SU-DHL-6 (cell line): ENCODE measurements around the gene SLC5A5.

Source experiments
- H2AFZ ChIP-seq: fragments of 200-600 bp; sonication (generic); 2 replicates; pipeline ENCODE4 v1.6.1; 2014; ENCODE audit warnings: low read depth, mild to moderate bottlenecking, moderate library complexity, mixed read lengths, antibody characterized with exemption, low read length; ENCODE audit not compliant: severe bottlenecking
- H3F3A ChIP-seq: fragments of 200-600 bp; shearing (Covaris generic); 2 replicates; pipeline ENCODE4 v1.6.0; 2016; ENCODE audit warnings: antibody characterized with exemption, mild to moderate bottlenecking; ENCODE audit not compliant: insufficient read depth
- H3K27ac ChIP-seq: fragments of 200-600 bp; sonication (generic); 2 replicates; pipeline ENCODE4 v1.5.1; 2016; ENCODE audit warnings: low read depth, mild to moderate bottlenecking, low read length, moderate library complexity, mixed read lengths
- H3K27me3 ChIP-seq: fragments of 200-600 bp; sonication (generic), shearing (Covaris generic); 2 replicates; pipeline ENCODE4 v1.6.0; 2014; ENCODE audit warnings: mild to moderate bottlenecking, low read length
- H3K36me3 ChIP-seq: fragments of 200-600 bp; sonication (generic); 2 replicates; pipeline ENCODE4 v1.6.1; 2014; ENCODE audit warnings: mild to moderate bottlenecking, low read length, mixed read lengths
- H3K4me2 ChIP-seq: fragments of 300-600, 200-600 bp; shearing (Covaris generic), sonication (generic); 2 replicates; pipeline ENCODE4 v1.6.0; 2014; ENCODE audit warnings: low read length, low read depth, mild to moderate bottlenecking; ENCODE audit not compliant: poor library complexity, severe bottlenecking
- H3K4me3 ChIP-seq: fragments of 200-600 bp; sonication (generic); 2 replicates; pipeline ENCODE4 v1.5.1; 2014; ENCODE audit warnings: antibody characterized with exemption, low read length, mild to moderate bottlenecking, mixed read lengths; ENCODE audit not compliant: insufficient read depth, poor library complexity, severe bottlenecking
- H3K79me2 ChIP-seq: fragments of 200-600 bp; sonication (generic); 2 replicates; pipeline ENCODE4 v1.6.1; 2014; ENCODE audit warnings: mild to moderate bottlenecking, low read length, moderate library complexity; ENCODE audit not compliant: insufficient read depth
- H3K9ac ChIP-seq: fragments of 200-600 bp; sonication (generic); 2 replicates; pipeline ENCODE4 v1.7.0; 2014; ENCODE audit warnings: mild to moderate bottlenecking, low read length
- H3K9me2 ChIP-seq: fragments of 200-600 bp; sonication (generic); replicated peaks from 2 replicates; pipeline ENCODE4 v1.6.1; 2014; ENCODE audit warnings: low read length; ENCODE audit not compliant: insufficient read depth
- H3K9me3 ChIP-seq: fragments of 200-600 bp; sonication (generic); 2 replicates; pipeline ENCODE4 v1.6.1; 2014; ENCODE audit warnings: low read length, mixed read lengths; ENCODE audit not compliant: insufficient read depth
- H4K20me1 ChIP-seq: fragments of 200-600 bp; sonication (generic); 2 replicates; pipeline ENCODE4 v1.6.1; 2014; ENCODE audit warnings: low read depth, mild to moderate bottlenecking, antibody characterized with exemption, low read length, moderate library complexity, mixed read lengths
- EZH2phosphoT487 ChIP-seq: fragments of 200-600 bp; sonication (generic), shearing (Covaris generic); conservative IDR thresholded peaks from 2 replicates; pipeline ENCODE4 v1.6.1; 2018; ENCODE audit warnings: mild to moderate bottlenecking, antibody characterized with exemption, low read length, moderate library complexity, mixed read lengths
- TF ChIP-seq, protein P1 (sequence below): fragments of 200-600 bp; sonication (generic); IDR thresholded peaks from one replicate; pipeline ENCODE4 v1.5.1; 2017; ENCODE audit warnings: antibody characterized with exemption, mild to moderate bottlenecking, low read length, moderate library complexity; ENCODE audit not compliant: insufficient read depth, poor library complexity, severe bottlenecking

Gene SLC5A5

DNA sequence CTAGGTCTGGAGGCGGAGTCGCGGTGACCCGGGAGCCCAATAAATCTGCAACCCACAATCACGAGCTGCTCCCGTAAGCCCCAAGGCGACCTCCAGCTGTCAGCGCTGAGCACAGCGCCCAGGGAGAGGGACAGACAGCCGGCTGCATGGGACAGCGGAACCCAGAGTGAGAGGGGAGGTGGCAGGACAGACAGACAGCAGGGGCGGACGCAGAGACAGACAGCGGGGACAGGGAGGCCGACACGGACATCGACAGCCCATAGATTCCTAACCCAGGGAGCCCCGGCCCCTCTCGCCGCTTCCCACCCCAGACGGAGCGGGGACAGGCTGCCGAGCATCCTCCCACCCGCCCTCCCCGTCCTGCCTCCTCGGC lies at the start of gene SLC5A5:
Gene SLC5A5, plus strand, starts transcription at position 68 of the 373 bp plus-strand sequence. CDS start 375 bp downstream, outside the sequence.
- no peaks in the 10 kb centered on the region for H3K9me3 ChIP-seq
- H3K4me2 ChIP-seq, result no peak within 1 kb of the TSS
- no peaks in the 10 kb centered on the region for H4K20me1 ChIP-seq
- H3K9ac ChIP-seq, result no peak within 1 kb of the TSS
- no peaks in the 10 kb centered on the region for H3F3A ChIP-seq
- no peaks in the 10 kb centered on the region for H3K27me3 ChIP-seq
- no peaks in the 10 kb centered on the region for H3K9me2 ChIP-seq
- no peaks in the 10 kb centered on the region for H3K79me2 ChIP-seq
- no peak within 1 kb of the TSS for H2AFZ ChIP-seq
- no peak within 1 kb of the TSS for H3K27ac ChIP-seq
- no peak within 1 kb of the TSS for H3K4me3 ChIP-seq
- H3K36me3 ChIP-seq, result no peaks in the 10 kb centered on the region
- TF ChIP-seq, protein P1, sequence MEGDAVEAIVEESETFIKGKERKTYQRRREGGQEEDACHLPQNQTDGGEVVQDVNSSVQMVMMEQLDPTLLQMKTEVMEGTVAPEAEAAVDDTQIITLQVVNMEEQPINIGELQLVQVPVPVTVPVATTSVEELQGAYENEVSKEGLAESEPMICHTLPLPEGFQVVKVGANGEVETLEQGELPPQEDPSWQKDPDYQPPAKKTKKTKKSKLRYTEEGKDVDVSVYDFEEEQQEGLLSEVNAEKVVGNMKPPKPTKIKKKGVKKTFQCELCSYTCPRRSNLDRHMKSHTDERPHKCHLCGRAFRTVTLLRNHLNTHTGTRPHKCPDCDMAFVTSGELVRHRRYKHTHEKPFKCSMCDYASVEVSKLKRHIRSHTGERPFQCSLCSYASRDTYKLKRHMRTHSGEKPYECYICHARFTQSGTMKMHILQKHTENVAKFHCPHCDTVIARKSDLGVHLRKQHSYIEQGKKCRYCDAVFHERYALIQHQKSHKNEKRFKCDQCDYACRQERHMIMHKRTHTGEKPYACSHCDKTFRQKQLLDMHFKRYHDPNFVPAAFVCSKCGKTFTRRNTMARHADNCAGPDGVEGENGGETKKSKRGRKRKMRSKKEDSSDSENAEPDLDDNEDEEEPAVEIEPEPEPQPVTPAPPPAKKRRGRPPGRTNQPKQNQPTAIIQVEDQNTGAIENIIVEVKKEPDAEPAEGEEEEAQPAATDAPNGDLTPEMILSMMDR, result no peak
- no peak for TF ChIP-seq EZH2phosphoT487

- H3K79me2 ChIP-seq, result no peaks in the 10 kb centered on the region
- no peaks in the 10 kb centered on the region for H4K20me1 ChIP-seq
- H2AFZ ChIP-seq, result no peak overlapping the region
- no peak overlapping the region for H3K4me2 ChIP-seq
- H3K9me2 ChIP-seq, result no peaks in the 10 kb centered on the region
- H3K27me3 ChIP-seq, result no peaks in the 10 kb centered on the region
- H3K9me3 ChIP-seq, result no peaks in the 10 kb centered on the region
- no peaks in the 10 kb centered on the region for H3K36me3 ChIP-seq
- TF ChIP-seq EZH2phosphoT487, result no peak
- TF ChIP-seq, protein P1, result no peak
- H3K4me3 ChIP-seq, result no peak overlapping the region
- no peaks in the 10 kb centered on the region for H3F3A ChIP-seq
- H3K27ac ChIP-seq, result no peak overlapping the region
- H3K9ac ChIP-seq, result no peak overlapping the region
Observed at GRCh38 chr19:17824339-17824738, 47.4 kb upstream of the SLC5A5 start.

- Histone ChIP-seq H3K36me3 (no peaks in the 10 kb centered on the region), H3F3A (no peaks in the 10 kb centered on the region), H3K4me2 (no peak overlapping the region), H3K4me3 (no peak overlapping the region), H2AFZ (no peak overlapping the region), H3K9ac (no peak overlapping the region), H3K27me3 (no peaks in the 10 kb centered on the region), H3K9me2 (no peaks in the 10 kb centered on the region), H3K9me3 (no peaks in the 10 kb centered on the region), H4K20me1 (no peaks in the 10 kb centered on the region), H3K79me2 (no peaks in the 10 kb centered on the region), H3K27ac (no peak overlapping the region)
- TF ChIP-seq, protein P1, result no peak
- TF ChIP-seq EZH2phosphoT487, result no peak
Observed at GRCh38 chr19:17826508-17827056, 45.2 kb upstream of the SLC5A5 start.
